Prostate gland (tissue), 2 donors: Measurements from ENCODE around the gene PLEKHG1. TPM values are rescaled to one million over a fixed set of nuclear protein-coding genes. Genes with fewer than 3 reads are reported as not detected.

Source experiments
- DNase-seq: peaks from one replicate; pipeline ENCODE4 v3.0.0-alpha.2; 2019; ENCODE audit warnings: low spot score
- H3K27ac ChIP-seq, 2 donors: fragments of 200-600 bp; sonication (generic); 2 replicates each; pipeline ENCODE4 v1.5.1; 2017 to 2019
- H3K27me3 ChIP-seq: fragments of 200-600 bp; sonication (generic); replicated peaks from 2 replicates; pipeline ENCODE4 v1.5.1; 2019; ENCODE audit not compliant: insufficient read depth
- H3K36me3 ChIP-seq, 2 donors: fragments of 200-600 bp; sonication (generic); 1 replicate in 1 of 2; 2 replicates in 1 of 2; pipeline versions ENCODE4 v1.5.1 to v1.8.1; 2017 to 2019
- H3K4me1 ChIP-seq: fragments of 200-600 bp; sonication (generic); replicated peaks from 2 replicates; pipeline ENCODE4 v1.5.1; 2019
- H3K4me3 ChIP-seq, 2 donors: fragments of 200-600 bp; sonication (generic); 2 replicates each; pipeline ENCODE4 v1.5.1; 2017 to 2019
- H3K9me3 ChIP-seq: fragments of 200-600 bp; sonication (generic); 2 replicates; pipeline ENCODE4 v1.5.1; 2017
- POLR2A ChIP-seq: fragments of 450-650 bp; IDR thresholded peaks from one replicate; pipeline ENCODE4 v1.6.1; 2016; ENCODE audit warnings: antibody characterized with exemption, mild to moderate bottlenecking
- POLR2AphosphoS5 ChIP-seq: sonication (generic); formaldehyde crosslinking; IDR thresholded peaks from one replicate; pipeline ENCODE4 v1.6.1; 2017; ENCODE audit warnings: antibody characterized with exemption
- WGBS: methylation state at CpG from one replicate; pipeline ENCODE4 v1.1.5; 2018; 5-methylcytosine and 5-hydroxymethylcytosine counted together
- intact Hi-C: fragments of 100-400 bp; cut with DNase I; formaldehyde crosslinking; loops from one replicate; pipeline ENCODE4 v1.14.2; 2022
- total RNA-seq, 2 donors: library from RNA; depleted of rRNA; stranded (reverse); fragments of >200 nt; gene quantifications; one replicate each; pipeline ENCODE4 v1.1.0, GENCODE V29; 2016
- TF ChIP-seq, protein P1 (sequence below), 4 experiments: fragments of 200-600 bp in 2 of 4; fragments of 450-650 bp in 2 of 4; sonication (generic) in 2 of 4; IDR thresholded peaks; 1 replicate in 3 of 4; 2 replicates in 1 of 4; pipeline ENCODE4 v1.5.1; 2016 to 2019; ENCODE audit warnings: antibody characterized with exemption in 4 of 4, mild to moderate bottlenecking in 2 of 4, moderate library complexity in 2 of 4

The PLEKHG1 gene
- total RNA-seq, 2 donors from 2014 or later, result 4.9 to 65.4 TPM

- DNase-seq, result no peak
- intact Hi-C loops, result no loop called here
- H3K27me3 ChIP-seq, result no peaks in the 10 kb centered on the region
- no peaks in the 10 kb centered on the region for H3K4me1 ChIP-seq
- 85% methylated on average over 3 of the region's 3 CpGs for WGBS
- H3K27ac ChIP-seq, result no peak overlapping the region
- TF ChIP-seq POLR2A, result no peak
- TF ChIP-seq POLR2AphosphoS5, result no peak
- TF ChIP-seq, protein P1, sequence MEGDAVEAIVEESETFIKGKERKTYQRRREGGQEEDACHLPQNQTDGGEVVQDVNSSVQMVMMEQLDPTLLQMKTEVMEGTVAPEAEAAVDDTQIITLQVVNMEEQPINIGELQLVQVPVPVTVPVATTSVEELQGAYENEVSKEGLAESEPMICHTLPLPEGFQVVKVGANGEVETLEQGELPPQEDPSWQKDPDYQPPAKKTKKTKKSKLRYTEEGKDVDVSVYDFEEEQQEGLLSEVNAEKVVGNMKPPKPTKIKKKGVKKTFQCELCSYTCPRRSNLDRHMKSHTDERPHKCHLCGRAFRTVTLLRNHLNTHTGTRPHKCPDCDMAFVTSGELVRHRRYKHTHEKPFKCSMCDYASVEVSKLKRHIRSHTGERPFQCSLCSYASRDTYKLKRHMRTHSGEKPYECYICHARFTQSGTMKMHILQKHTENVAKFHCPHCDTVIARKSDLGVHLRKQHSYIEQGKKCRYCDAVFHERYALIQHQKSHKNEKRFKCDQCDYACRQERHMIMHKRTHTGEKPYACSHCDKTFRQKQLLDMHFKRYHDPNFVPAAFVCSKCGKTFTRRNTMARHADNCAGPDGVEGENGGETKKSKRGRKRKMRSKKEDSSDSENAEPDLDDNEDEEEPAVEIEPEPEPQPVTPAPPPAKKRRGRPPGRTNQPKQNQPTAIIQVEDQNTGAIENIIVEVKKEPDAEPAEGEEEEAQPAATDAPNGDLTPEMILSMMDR (IDR thresholded peaks at IDR 0.05), result no peak
- no peaks in the 10 kb centered on the region for H3K36me3 ChIP-seq
- H3K4me3 ChIP-seq, result no peak overlapping the region
- no peaks in the 10 kb centered on the region for H3K9me3 ChIP-seq
Observed at GRCh38 chr6:150568560-150568959, 31.1 kb upstream of the PLEKHG1 start.

GRCh38 chr6:150569161-150569560 is 30.5 kb upstream of the PLEKHG1 start:
- H3K27ac ChIP-seq, result no peak overlapping the region
- intact Hi-C loops, result no loop called here
- no peak for DNase-seq
- H3K4me3 ChIP-seq, result no peak overlapping the region
- H3K27me3 ChIP-seq, result no peaks in the 10 kb centered on the region
- TF ChIP-seq POLR2A (no peak), POLR2AphosphoS5 (no peak)
- TF ChIP-seq, protein P1 (IDR thresholded peaks at IDR 0.05), result no peak
- H3K4me1 ChIP-seq, result no peaks in the 10 kb centered on the region
- H3K9me3 ChIP-seq, result no peaks in the 10 kb centered on the region
- H3K36me3 ChIP-seq, result no peaks in the 10 kb centered on the region
- 92% methylated on average over 2 of the region's 2 CpGs for WGBS

DNA sequence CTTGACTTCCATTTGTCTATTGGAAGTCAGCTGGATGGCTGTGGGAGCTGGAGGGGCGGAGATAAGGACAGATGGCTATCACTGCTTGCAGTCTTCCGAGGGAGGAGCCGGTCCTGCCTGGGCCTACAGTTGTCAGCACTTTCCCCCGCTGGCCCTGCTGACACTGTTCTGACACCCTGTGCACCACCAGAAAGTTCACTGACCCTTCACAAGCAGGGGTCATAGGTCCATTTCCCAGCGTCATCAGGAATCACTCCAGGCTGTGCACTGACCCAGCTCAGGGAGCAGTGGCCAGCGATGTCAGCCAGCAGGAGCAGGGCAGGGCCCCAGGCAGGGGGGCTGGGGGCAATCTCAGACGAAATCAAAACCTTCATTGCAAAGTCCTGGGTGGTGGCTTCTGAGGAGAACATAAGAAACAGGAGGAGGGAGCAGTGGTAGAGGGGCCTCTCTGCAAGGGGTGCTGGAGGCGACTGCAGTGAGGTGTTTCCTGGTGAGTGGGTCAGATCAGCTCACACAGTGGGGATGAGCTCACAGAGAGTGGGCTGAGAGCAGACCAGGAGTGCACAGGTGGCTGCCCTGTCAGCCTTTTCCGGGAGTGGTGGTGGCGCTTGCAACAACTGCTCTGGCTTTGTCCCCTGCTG is 26.5 kb upstream of the PLEKHG1 start:
- no peaks in the 10 kb centered on the region for H3K4me1 ChIP-seq
- H3K9me3 ChIP-seq, result no peaks in the 10 kb centered on the region
- 80% methylated on average over 10 of the region's 10 CpGs for WGBS
- no peak overlapping the region for H3K27ac ChIP-seq
- H3K36me3 ChIP-seq, result no peaks in the 10 kb centered on the region
- intact Hi-C loops, result no loop called here
- no peak for DNase-seq
- no peak overlapping the region for H3K4me3 ChIP-seq
- no peak for TF ChIP-seq POLR2A
- TF ChIP-seq POLR2AphosphoS5, result no peak
- TF ChIP-seq, protein P1 (IDR thresholded peaks at IDR 0.05), result no peak
- H3K27me3 ChIP-seq, result no peaks in the 10 kb centered on the region

DNA sequence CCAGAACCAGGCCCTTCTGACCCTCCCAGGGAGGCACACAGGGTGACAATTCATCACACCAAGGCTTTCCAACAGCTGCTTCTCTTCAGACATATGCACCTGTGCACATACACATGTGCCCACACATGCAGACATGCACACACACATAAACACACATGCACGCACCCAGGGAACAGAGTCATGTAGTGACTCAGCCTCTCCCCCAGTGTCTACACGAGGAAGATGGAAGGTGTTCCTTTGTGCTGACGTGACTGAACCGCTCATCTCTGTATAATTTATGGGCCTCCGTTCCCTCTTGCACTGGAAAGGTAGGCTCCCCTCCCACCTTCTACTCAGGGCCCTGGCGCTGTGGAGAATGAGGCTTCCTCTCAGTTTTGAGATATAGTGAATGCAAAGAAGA is 23.8 kb upstream of the PLEKHG1 start:
- H3K36me3 ChIP-seq, result no peaks in the 10 kb centered on the region
- intact Hi-C loops, result no loop called here
- TF ChIP-seq POLR2AphosphoS5 (no peak), POLR2A (no peak)
- TF ChIP-seq, protein P1 (IDR thresholded peaks at IDR 0.05), result no peak
- no peak overlapping the region for H3K4me3 ChIP-seq
- no peaks in the 10 kb centered on the region for H3K9me3 ChIP-seq
- H3K4me1 ChIP-seq, result no peaks in the 10 kb centered on the region
- 73% methylated on average over 6 of the region's 6 CpGs for WGBS
- H3K27ac ChIP-seq, result no peak overlapping the region
- H3K27me3 ChIP-seq, result no peaks in the 10 kb centered on the region
- no peak for DNase-seq

GRCh38 chr6:150576651-150577226 is 22.9 kb upstream of the PLEKHG1 start:
- WGBS, result 74% methylated on average over 15 of the region's 15 CpGs
- intact Hi-C loops, result no loop called here
- no peaks in the 10 kb centered on the region for H3K9me3 ChIP-seq

More at GRCh38 chr6:150576651-150577226, 22.9 kb upstream of the PLEKHG1 start:
- TF ChIP-seq POLR2A (no peak), POLR2AphosphoS5 (no peak)
- TF ChIP-seq, protein P1 (IDR thresholded peaks at IDR 0.05), result no peak
- H3K4me1 ChIP-seq, result no peaks in the 10 kb centered on the region
- H3K27ac ChIP-seq, result no peak overlapping the region
- no peaks in the 10 kb centered on the region for H3K36me3 ChIP-seq
- no peaks in the 10 kb centered on the region for H3K27me3 ChIP-seq
- no peak for DNase-seq
- H3K4me3 ChIP-seq, result no peak overlapping the region
